Measurements from ENCODE around the gene PPP2R3A.

Gene PPP2R3A

DNA sequence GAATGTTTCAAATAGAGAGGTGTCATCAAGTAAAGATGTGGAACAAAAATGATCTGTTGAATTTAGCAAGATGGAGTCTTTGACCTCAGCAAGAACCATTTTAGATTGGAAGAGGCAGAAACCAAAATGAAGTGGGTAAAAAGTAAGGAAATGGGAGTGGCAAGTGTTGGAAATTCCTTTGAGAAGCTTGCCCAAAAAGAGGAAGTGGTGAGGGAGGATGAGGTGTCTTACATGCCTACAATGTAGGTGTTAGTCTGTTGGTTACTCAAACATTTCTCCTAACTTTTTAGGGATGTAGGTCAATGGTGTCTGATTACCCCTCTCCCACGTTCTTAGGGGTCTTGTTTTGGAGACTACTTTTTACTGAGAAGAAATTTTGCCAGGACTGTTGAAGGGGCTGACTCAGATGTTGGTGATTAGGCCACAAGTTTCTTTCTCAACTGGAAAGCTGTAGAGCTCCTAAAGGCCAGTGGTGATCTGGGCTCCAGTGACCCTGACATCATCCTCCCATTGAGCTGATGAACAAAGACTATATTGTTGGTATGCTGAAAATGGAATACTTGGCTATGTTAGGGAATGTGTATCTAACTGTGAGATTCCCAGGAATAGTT lies 5.1 kb downstream of the PPP2R3A start:
- TF ChIP-seq, protein P1, sequence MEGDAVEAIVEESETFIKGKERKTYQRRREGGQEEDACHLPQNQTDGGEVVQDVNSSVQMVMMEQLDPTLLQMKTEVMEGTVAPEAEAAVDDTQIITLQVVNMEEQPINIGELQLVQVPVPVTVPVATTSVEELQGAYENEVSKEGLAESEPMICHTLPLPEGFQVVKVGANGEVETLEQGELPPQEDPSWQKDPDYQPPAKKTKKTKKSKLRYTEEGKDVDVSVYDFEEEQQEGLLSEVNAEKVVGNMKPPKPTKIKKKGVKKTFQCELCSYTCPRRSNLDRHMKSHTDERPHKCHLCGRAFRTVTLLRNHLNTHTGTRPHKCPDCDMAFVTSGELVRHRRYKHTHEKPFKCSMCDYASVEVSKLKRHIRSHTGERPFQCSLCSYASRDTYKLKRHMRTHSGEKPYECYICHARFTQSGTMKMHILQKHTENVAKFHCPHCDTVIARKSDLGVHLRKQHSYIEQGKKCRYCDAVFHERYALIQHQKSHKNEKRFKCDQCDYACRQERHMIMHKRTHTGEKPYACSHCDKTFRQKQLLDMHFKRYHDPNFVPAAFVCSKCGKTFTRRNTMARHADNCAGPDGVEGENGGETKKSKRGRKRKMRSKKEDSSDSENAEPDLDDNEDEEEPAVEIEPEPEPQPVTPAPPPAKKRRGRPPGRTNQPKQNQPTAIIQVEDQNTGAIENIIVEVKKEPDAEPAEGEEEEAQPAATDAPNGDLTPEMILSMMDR (IDR thresholded peaks at IDR 0.05), result no peak
- Histone ChIP-seq H3K27ac (no peak overlapping the region), H3K4me3 (no peak overlapping the region)
- no peak for DNase-seq (ENCODE audit: low spot score)

DNA sequence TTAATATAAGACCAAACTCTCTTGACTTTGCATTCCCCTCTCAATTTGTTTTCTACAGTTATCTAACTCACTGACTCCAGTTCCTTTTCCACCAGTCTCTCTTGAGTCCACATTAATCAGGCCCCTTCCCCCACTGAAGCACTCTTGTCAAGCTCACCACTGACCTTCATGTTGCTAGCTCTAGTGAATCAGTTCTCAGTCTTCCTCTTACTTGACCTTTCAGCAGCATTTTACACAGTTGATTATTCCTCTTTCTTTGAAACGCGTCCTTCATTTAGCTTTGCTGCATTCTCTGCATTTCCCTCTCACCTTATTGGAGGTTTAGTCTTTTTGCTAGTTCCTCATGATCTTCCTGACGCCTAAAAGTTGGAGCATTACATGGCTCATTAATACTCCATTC lies 8.3 kb downstream of the PPP2R3A start:
- Histone ChIP-seq H3K4me3 (no peak overlapping the region), H3K27ac (no peak overlapping the region)
- DNase-seq (ENCODE audit: low spot score), result no peak
- TF ChIP-seq, protein P1 (IDR thresholded peaks at IDR 0.05), result no peak

DNA sequence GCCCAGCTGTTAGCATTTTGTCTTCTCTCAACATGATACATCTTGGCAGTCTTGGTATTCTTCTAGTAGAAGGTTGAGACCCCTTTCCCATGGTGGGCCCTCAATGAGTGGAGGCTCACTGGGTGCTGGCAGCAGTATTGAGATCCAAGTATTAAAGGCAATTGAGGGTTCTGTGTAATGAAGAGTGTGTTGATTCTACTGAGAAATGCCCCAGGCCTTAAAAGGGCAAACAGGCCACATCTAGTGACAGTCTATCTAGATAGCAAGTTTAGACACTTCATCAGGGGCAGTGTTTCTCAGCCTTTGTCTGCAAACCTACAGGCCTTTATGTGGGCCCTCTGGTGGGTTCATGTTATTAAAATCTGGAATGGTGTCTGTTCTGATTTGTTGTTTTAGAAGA lies 9.5 kb downstream of the PPP2R3A start:
- DNase-seq (ENCODE audit: low spot score), result no peak
- H3K4me3 ChIP-seq, result no peak overlapping the region
- H3K27ac ChIP-seq, result no peak overlapping the region
- TF ChIP-seq, protein P1 (IDR thresholded peaks at IDR 0.05), result no peak

DNA sequence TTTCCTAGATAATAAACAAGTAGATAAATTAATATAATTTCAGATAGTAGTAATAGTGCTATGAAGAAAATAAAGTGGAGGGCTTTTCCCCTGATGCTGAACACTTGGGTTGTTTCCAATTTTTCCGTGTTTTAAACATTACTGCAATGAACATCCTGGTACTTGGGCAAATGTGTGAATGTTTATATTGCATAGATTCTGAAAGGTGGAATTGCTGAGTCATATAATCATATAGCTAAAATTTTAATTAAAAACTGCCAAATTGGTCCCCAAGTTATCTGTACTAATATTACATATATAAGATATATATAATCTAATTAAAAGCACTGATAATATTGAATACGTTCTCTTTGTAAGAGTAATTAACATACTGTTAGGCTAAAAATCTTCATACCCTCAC lies 10.0 kb downstream of the PPP2R3A start:
- H3K4me3 ChIP-seq, result no peak overlapping the region
- TF ChIP-seq, protein P1 (IDR thresholded peaks at IDR 0.05), result no peak
- DNase-seq (ENCODE audit: low spot score), result no peak
- no peak overlapping the region for H3K27ac ChIP-seq

DNA sequence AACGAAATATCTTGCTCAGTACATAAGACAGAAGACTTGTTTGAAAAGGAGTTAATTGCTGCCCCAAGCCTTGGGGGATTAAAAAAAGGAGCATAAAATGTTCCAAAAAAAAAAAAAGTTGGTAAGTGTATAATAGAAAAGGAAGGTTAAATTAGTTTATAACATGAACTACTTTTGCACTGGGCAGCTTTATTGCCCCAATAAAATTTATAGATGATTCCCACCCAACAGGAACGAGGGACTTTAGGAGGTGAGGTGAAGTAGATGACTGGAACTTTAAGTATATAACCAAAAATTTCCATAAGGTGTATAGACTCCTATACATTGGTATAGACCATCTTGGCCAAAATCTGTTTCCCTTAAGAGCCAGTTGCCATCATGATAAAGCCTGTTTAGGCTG lies 14.8 kb downstream of the PPP2R3A start:
- Histone ChIP-seq H3K4me3 (no peak overlapping the region), H3K27ac (no peak overlapping the region)
- TF ChIP-seq, protein P1 (IDR thresholded peaks at IDR 0.05), result no peak
- no peak for DNase-seq (ENCODE audit: low spot score)

DNA sequence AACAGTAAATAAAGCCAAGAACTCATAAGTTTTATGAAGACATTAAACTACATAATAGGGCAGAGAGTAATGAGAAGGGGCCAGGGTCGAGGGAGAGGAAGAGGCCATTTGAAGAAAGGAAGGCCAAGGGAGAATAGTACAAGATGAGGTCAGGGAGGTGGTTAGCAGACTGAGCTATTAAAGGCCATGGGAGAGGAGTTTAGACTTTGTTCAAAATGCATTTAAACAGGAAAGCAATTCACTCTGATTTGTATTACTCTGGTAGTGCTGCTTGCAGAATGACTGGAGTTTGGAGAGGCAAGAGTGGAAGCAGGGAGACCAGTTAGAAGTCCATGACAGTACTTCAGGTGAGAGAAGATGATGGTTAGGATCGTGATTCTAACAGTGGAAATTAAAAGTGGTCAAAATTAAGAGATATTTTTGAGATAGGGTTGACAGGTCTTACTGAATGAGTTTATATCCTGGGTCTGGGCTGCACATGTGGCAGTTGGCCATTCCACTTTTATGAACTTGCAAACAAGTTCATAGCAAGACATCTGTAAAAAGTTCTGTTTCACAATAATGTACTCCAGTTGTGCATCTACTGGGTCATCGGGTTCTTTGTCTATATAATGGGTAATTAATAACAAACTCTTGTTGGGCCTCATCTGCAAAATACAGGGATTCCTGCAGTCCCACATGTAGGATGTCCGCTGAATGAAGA lies 16.3 kb downstream of the PPP2R3A start:
- TF ChIP-seq, protein P1 (IDR thresholded peaks at IDR 0.05), result no peak
- no peak overlapping the region for H3K27ac ChIP-seq
- DNase-seq (ENCODE audit: low spot score), result no peak
- no peak overlapping the region for H3K4me3 ChIP-seq

DNA sequence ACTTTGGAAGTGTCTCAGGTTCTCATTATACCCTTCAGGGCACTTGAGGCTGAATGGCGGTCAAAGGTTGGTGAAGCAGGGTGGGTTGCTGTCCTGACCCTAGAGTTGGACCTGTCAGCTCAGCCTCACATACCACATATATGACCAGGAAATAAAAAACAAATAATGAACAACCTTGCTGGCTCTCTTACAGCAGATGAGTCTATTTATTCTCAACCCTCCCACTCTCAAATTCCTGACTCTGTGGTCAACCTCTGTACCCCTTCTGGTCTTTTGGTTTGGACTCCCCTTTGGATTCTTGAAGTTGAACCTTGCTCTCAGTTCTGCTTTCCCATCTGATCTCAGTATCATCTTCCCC lies 16.9 kb downstream of the PPP2R3A start:
- Histone ChIP-seq H3K4me3 (no peak overlapping the region), H3K27ac (no peak overlapping the region)
- TF ChIP-seq, protein P1 (IDR thresholded peaks at IDR 0.05), result no peak
- DNase-seq (ENCODE audit: low spot score), result no peak
